Panc1 (cell line): ENCODE data around the gene DYRK1A. TPM values are rescaled to one million over a fixed set of nuclear protein-coding genes. Genes with fewer than 3 reads are reported as not detected.

Experiments used
- ATAC-seq: fragments of 200-7000 bp; cut with Tn5 transposase; 2 replicates; pipeline ENCODE4 v1.9.1; 2020; ENCODE audit warnings: mild to moderate bottlenecking, moderate library complexity
- BruUV-seq: library from RNA; stranded (reverse); fragments of 400-500 nt; replicated peaks from 2 replicates; lab custom pipeline; 2021; lab: Mats Ljungman, UMichigan
- CTCF ChIA-PET: fragments of 300-600 bp; sonication (Branson Sonifier 250); formaldehyde crosslinking; loops from one replicate; lab custom pipeline; 2022; ENCODE audit warnings: antibody characterized with exemption; lab: Charles Lee
- POLR2A ChIA-PET: fragments of 300-600 bp; sonication (Branson Sonifier 250); formaldehyde crosslinking; loops from one replicate; lab custom pipeline; 2022; ENCODE audit warnings: antibody characterized with exemption; lab: Charles Lee
- DNase-seq: peaks from one replicate; pipeline ENCODE4 v3.0.0-alpha.2; 2010; ENCODE audit warnings: low read depth, low spot score
- H3K27ac ChIP-seq: 2 replicates; pipeline ENCODE4 v1.5.1; 2011; ENCODE audit warnings: mild to moderate bottlenecking, low read length, inconsistent platforms
- H3K27me3 ChIP-seq: fragments of 200-500 bp; sonication (Bioruptor generic); 2 replicates; pipeline ENCODE4 v1.6.0; 2014; ENCODE audit warnings: low read length, inconsistent platforms; ENCODE audit not compliant: control insufficient read depth, insufficient read depth
- H3K36me3 ChIP-seq: fragments of 200-500 bp; sonication (Bioruptor generic); 2 replicates; pipeline ENCODE4 v1.5.1; 2014; ENCODE audit warnings: inconsistent platforms, mild to moderate bottlenecking, low read length, moderate library complexity; ENCODE audit not compliant: control insufficient read depth, insufficient read depth
- H3K4me1 ChIP-seq: 2 replicates; pipeline ENCODE4 v1.5.1; 2011; ENCODE audit warnings: inconsistent platforms, mild to moderate bottlenecking, low read length, moderate library complexity; ENCODE audit not compliant: control insufficient read depth, insufficient read depth
- H3K4me3 ChIP-seq, 2 experiments: 2 replicates each; pipeline ENCODE4 v1.5.1; 2011 to 2012; ENCODE audit warnings: low read depth in 2 of 2, low read length in 2 of 2, mild to moderate bottlenecking in 2 of 2, inconsistent platforms in 1 of 2, moderate library complexity in 1 of 2
- H3K9me3 ChIP-seq: fragments of 200-500 bp; sonication (Bioruptor generic); 2 replicates; pipeline ENCODE4 v1.5.1; 2014; ENCODE audit warnings: low read depth, mild to moderate bottlenecking, inconsistent platforms, low read length, moderate library complexity; ENCODE audit not compliant: control insufficient read depth, insufficient read depth
- CTCF ChIP-seq: fragments of 450-650 bp; IDR thresholded peaks from 2 replicates; pipeline ENCODE4 v1.5.1; 2017; ENCODE audit warnings: mild to moderate bottlenecking
- POLR2AphosphoS5 ChIP-seq: IDR thresholded peaks from 2 replicates; pipeline ENCODE4 v1.6.1; 2012; ENCODE audit warnings: mild to moderate bottlenecking, low read depth, low read length, moderate library complexity
- REST ChIP-seq, 2 experiments: IDR thresholded peaks; 2 replicates each; pipeline ENCODE4 v1.6.1; 2011 to 2012; ENCODE audit warnings: low read depth in 2 of 2, control low read depth in 1 of 2, low read length in 1 of 2, mild to moderate bottlenecking in 1 of 2, moderate library complexity in 1 of 2; ENCODE audit not compliant: insufficient read depth in 1 of 2
- SIN3A ChIP-seq: IDR thresholded peaks from 2 replicates; pipeline ENCODE4 v1.6.1; 2012; ENCODE audit warnings: low read depth, mild to moderate bottlenecking, low read length, moderate library complexity, borderline replicate concordance; ENCODE audit not compliant: insufficient read depth
- TCF7L2 ChIP-seq: IDR thresholded peaks from 2 replicates; pipeline ENCODE4 v1.6.1; 2011; ENCODE audit warnings: mild to moderate bottlenecking, low read depth, low read length, inconsistent platforms
- in situ Hi-C: cut with HindIII; loops from 2 replicates; pipeline ENCODE4 v1.10.0; 2016; ENCODE audit warnings: low sequenced_read_pairs, low pct_unique_long_range_greater_than_20kb
- intact Hi-C: fragments of 100-400 bp; cut with micrococcal nuclease; formaldehyde crosslinking; loops from one replicate; pipeline ENCODE4 v1.10.0; 2022; ENCODE audit not compliant: unreplicated experiment
- total RNA-seq: library from RNA; stranded (reverse); gene quantifications from one replicate; pipeline ENCODE4 v1.2.1, GENCODE V29; 2021; ENCODE audit not compliant: unreplicated experiment

DYRK1A gene
- total RNA-seq, 1 experiment from 2014 or later, result 36.1 TPM

- no peaks in the 10 kb centered on the region for H3K27me3 ChIP-seq
- H3K4me3 ChIP-seq, result no peak overlapping the region
Measured at GRCh38 chr21:37537391-37537996, 170.9 kb downstream of the DYRK1A start.

GRCh38 chr21:37538971-37539590 is 172.5 kb downstream of the DYRK1A start:
- H3K4me3 ChIP-seq, result no peak overlapping the region
- ATAC-seq (no peak), DNase-seq (no peak)
- no peaks in the 10 kb centered on the region for H3K36me3 ChIP-seq
- in situ Hi-C loops, result no loop called here
- H3K27ac ChIP-seq, result no peak overlapping the region
- H3K4me1 ChIP-seq, result no peaks in the 10 kb centered on the region
- intact Hi-C loops, result no loop called here
- ChIA-PET POLR2A (no interaction called here), CTCF (no interaction called here)
- H3K9me3 ChIP-seq, result peaks cover 3% of the 10 kb centered on the region; the same call in 1 of the 2 replicates
- H3K27me3 ChIP-seq, result no peaks in the 10 kb centered on the region
- BruUV-seq, result no TSS peak
- no peak for TF ChIP-seq POLR2AphosphoS5
- no peak for TF ChIP-seq CTCF
- TF ChIP-seq SIN3A, result no peak
- no peak for TF ChIP-seq TCF7L2

More at GRCh38 chr21:37537391-37537996, 170.9 kb downstream of the DYRK1A start:
- intact Hi-C loops, result no loop called here
- ATAC-seq (no peak), DNase-seq (no peak)
- Histone ChIP-seq H3K27ac (no peak overlapping the region), H3K4me1 (peaks cover 11% of the 10 kb centered on the region), H3K36me3 (no peaks in the 10 kb centered on the region), H3K9me3 (peaks cover 3% of the 10 kb centered on the region; the same call in 1 of the 2 replicates)
- ChIA-PET POLR2A (interaction anchor here (0.6 kb wide), 1 partner anchor 58 kb away, joined by 3 read pairs; no protein-coding TSS in a partner anchor), CTCF (no interaction called here)
- no peak for TF ChIP-seq TCF7L2
- no peak for TF ChIP-seq SIN3A
- TF ChIP-seq POLR2AphosphoS5, result no peak
- TF ChIP-seq REST (IDR thresholded peaks at IDR 0.05; ENCODE audit: insufficient read depth in 1 of 2, low read depth in 2 of 2, low read length in 1 of 2), result no peak
- TF ChIP-seq CTCF, result no peak
- in situ Hi-C loops, result no loop called here
- BruUV-seq, result no TSS peak
